A549 (cell line): ENCODE results near the gene DPF1. TPM values are rescaled to one million over a fixed set of nuclear protein-coding genes. Genes with fewer than 3 reads are reported as not detected.

Experiments
- ATAC-seq, 2 experiments: fragments of 200-7000 bp in 1 of 2; fragments of >200 bp in 1 of 2; cut with Nextera tagmentation in 1 of 2; cut with Tn5 transposase in 1 of 2; 3 replicates each; pipeline versions ENCODE4 v1.8.0 to v1.9.1; 2018 to 2020; ENCODE audit warnings: mild to moderate bottlenecking in 1 of 2, moderate library complexity in 1 of 2
- CTCF ChIA-PET: fragments of 300-600 bp; sonication (Branson Sonifier 250); formaldehyde crosslinking; extraction: SDS; loops from one replicate; lab custom pipeline; 2021; ENCODE audit warnings: antibody characterized with exemption, inconsistent platforms; lab: Yijun Ruan, JAX
- POLR2A ChIA-PET: fragments of 350-600 bp; formaldehyde crosslinking; extraction: SDS; loops from one replicate; lab custom pipeline; 2021; ENCODE audit warnings: antibody characterized with exemption, inconsistent platforms; lab: Yijun Ruan, JAX
- DNase-seq, 2 experiments: peaks; one replicate each; pipeline versions ENCODE4 v3.0.0 to v3.0.0-alpha.2; 2011 to 2016; ENCODE audit warnings: low read depth in 1 of 2, low spot score in 1 of 2
- FAIRE-seq: peaks from 2 replicates; lab custom pipeline; 2011; peaks lifted over from hg19 to GRCh38; lab: Jason Lieb, UNC
- H3K27ac ChIP-seq, 2 experiments: fragments of >200 bp; sonication (Bioruptor Twin); formaldehyde crosslinking; 3 replicates each; pipeline ENCODE4 v1.5.1; 2016 to 2017
- H3K4me1 ChIP-seq: fragments of >200 bp; sonication (Bioruptor Twin); formaldehyde crosslinking; 3 replicates; pipeline ENCODE4 v1.6.1; 2016
- H3K4me2 ChIP-seq: fragments of >200 bp; sonication (Bioruptor Twin); formaldehyde crosslinking; 3 replicates; pipeline ENCODE4 v1.6.1; 2016
- H3K4me3 ChIP-seq: fragments of >200 bp; sonication (Bioruptor Twin); formaldehyde crosslinking; 3 replicates; pipeline ENCODE4 v1.5.1; 2016
- H3K9me3 ChIP-seq: fragments of >200 bp; sonication (Bioruptor Twin); formaldehyde crosslinking; 3 replicates; pipeline ENCODE4 v1.6.1; 2016
- JUNB ChIP-seq: fragments of >200 bp; sonication (Bioruptor Twin); formaldehyde crosslinking; IDR thresholded peaks from 2 replicates; pipeline ENCODE4 v1.6.1; 2016
- POLR2AphosphoS2 ChIP-seq: conservative IDR thresholded peaks from 2 replicates; pipeline ENCODE4 v1.6.1; 2012; ENCODE audit warnings: low read length, improper control_type of control experiment, inconsistent platforms
- WGBS: methylation state at CpG from one replicate; pipeline ENCODE4 v1.1.6; 2017; ENCODE audit errors: missing lambda C conversion rate; 5-methylcytosine and 5-hydroxymethylcytosine counted together
- polyA plus RNA-seq, 4 experiments: library from polyadenylated mRNA; depleted of rRNA in 3 of 4; stranded (reverse); fragments of >200 nt; fragmentation: RNase III in 1 of 4; extraction: RNeasy Plus Mini Kit Qiagen cat#74134 plus additional on column Dnase treatment in 1 of 4; gene quantifications; 2 replicates in 3 of 4; 3 replicates in 1 of 4; pipeline ENCODE4 v1.2.3, GENCODE V29; 2011 to 2017
- small RNA-seq, 6 experiments: library from RNA; depleted of rRNA; stranded (forward); fragments of <200 nt; gene quantifications; one replicate each; pipeline ENCODE3, GENCODE V24; 2012

The DPF1 gene
- polyA plus RNA-seq, 2 of the 4 experiments (the other 2 are of a cell fraction), result 2.1 to 6.8 TPM

- POLR2A ChIA-PET, result no interaction called here
- Histone ChIP-seq H3K4me1 (no peaks in the 10 kb centered on the region), H3K4me3 (no peak overlapping the region), H3K4me2 (no peak overlapping the region), H3K9me3 (peaks cover 27% of the 10 kb centered on the region), H3K27ac (no peak overlapping the region)
- CTCF ChIA-PET, result interaction anchor here (0.6 to 2.7 kb wide), 6 partner anchors 18 to 264 kb away, joined by 3 to 12 read pairs (median 4); partner anchors contain the start of gene GGN
- TF ChIP-seq POLR2AphosphoS2 (0 out of 2 replicates have a peak, but pooled peaks have one; percentile 12), JUNB (no peak)
- 88% methylated on average over 5 of the region's 5 CpGs for WGBS
- peak; percentile 43 for FAIRE-seq
- ATAC-seq, result no peak
- no peak for DNase-seq
Measured at GRCh38 chr19:38162094-38162493, 61.9 kb downstream of the DPF1 start.

Small RNAs within 50 kb of the gene (small RNA-seq; reads per million reads assigned to genes)
- gene RN7SL663P, result 0 reads per million in 6 experiments

Other genes starting within 250 kb of the DPF1 start
- 14.6 and 30.5 TPM in 2 replicates for gene PPP1R14A, start 32.2 kb upstream of the DPF1 start, polyA plus RNA-seq (2011; rRNA removed)
- 88.6 to 99.6 TPM (median 99.5 TPM) in 3 replicates for gene PPP1R14A, start 32.2 kb upstream of the DPF1 start, polyA plus RNA-seq (2017; fragmentation: RNase III; extraction: RNeasy Plus Mini Kit Qiagen cat#74134 plus additional on column Dnase treatment)
- 343 and 425 TPM in 2 replicates for gene SPINT2, start 40.4 kb upstream of the DPF1 start, polyA plus RNA-seq (2011; rRNA removed)
- 244 to 296 TPM (median 291 TPM) in 3 replicates for gene SPINT2, start 40.4 kb upstream of the DPF1 start, polyA plus RNA-seq (2017; fragmentation: RNase III; extraction: RNeasy Plus Mini Kit Qiagen cat#74134 plus additional on column Dnase treatment)
- 197 and 302 TPM in 2 replicates for gene C19orf33, start 80.0 kb upstream of the DPF1 start, polyA plus RNA-seq (2011; rRNA removed)
- gene C19orf33, start 80.0 kb upstream of the DPF1 start, polyA plus RNA-seq (2017; fragmentation: RNase III; extraction: RNeasy Plus Mini Kit Qiagen cat#74134 plus additional on column Dnase treatment), result 487 to 531 TPM (median 489 TPM) in 3 replicates
- 75.5 and 88.1 TPM in 2 replicates for gene YIF1B, start 91.7 kb upstream of the DPF1 start, polyA plus RNA-seq (2011; rRNA removed)
- 87.5 to 104 TPM (median 100 TPM) in 3 replicates for gene YIF1B, start 91.7 kb upstream of the DPF1 start, polyA plus RNA-seq (2017; fragmentation: RNase III; extraction: RNeasy Plus Mini Kit Qiagen cat#74134 plus additional on column Dnase treatment)
- gene KCNK6, start 95.6 kb upstream of the DPF1 start, polyA plus RNA-seq (2011; rRNA removed), result 2.8 and 3.8 TPM in 2 replicates
- 2.4 to 2.8 TPM (median 2.4 TPM) in 3 replicates for gene KCNK6, start 95.6 kb upstream of the DPF1 start, polyA plus RNA-seq (2017; fragmentation: RNase III; extraction: RNeasy Plus Mini Kit Qiagen cat#74134 plus additional on column Dnase treatment)
- 1.4 and 1.7 TPM in 2 replicates for gene CATSPERG, start 111.6 kb upstream of the DPF1 start, polyA plus RNA-seq (2011; rRNA removed)
- gene CATSPERG, start 111.6 kb upstream of the DPF1 start, polyA plus RNA-seq (2017; fragmentation: RNase III; extraction: RNeasy Plus Mini Kit Qiagen cat#74134 plus additional on column Dnase treatment), result 0.62 to 1.4 TPM (median 0.80 TPM) in 3 replicates
- gene PSMD8, start 150.3 kb upstream of the DPF1 start, polyA plus RNA-seq (2011; rRNA removed), result 437 and 469 TPM in 2 replicates
- 456 to 462 TPM (median 458 TPM) in 3 replicates for gene PSMD8, start 150.3 kb upstream of the DPF1 start, polyA plus RNA-seq (2017; fragmentation: RNase III; extraction: RNeasy Plus Mini Kit Qiagen cat#74134 plus additional on column Dnase treatment)
- not detected in 2 replicates for gene GGN, start 163.8 kb upstream of the DPF1 start, polyA plus RNA-seq (2011; rRNA removed)
- gene GGN, start 163.8 kb upstream of the DPF1 start, polyA plus RNA-seq (2017; fragmentation: RNase III; extraction: RNeasy Plus Mini Kit Qiagen cat#74134 plus additional on column Dnase treatment), result 0.33 to 0.66 TPM (median 0.46 TPM) in 3 replicates
- 3.0 and 3.5 TPM in 2 replicates for gene SPRED3, start 164.5 kb upstream of the DPF1 start, polyA plus RNA-seq (2011; rRNA removed)
- 2.6 to 3.6 TPM (median 2.8 TPM) in 3 replicates for gene SPRED3, start 164.5 kb upstream of the DPF1 start, polyA plus RNA-seq (2017; fragmentation: RNase III; extraction: RNeasy Plus Mini Kit Qiagen cat#74134 plus additional on column Dnase treatment)
- gene FAM98C, start 178.9 kb upstream of the DPF1 start, polyA plus RNA-seq (2011; rRNA removed), result 12.8 and 13.8 TPM in 2 replicates
- 19.5 to 20.4 TPM (median 20.1 TPM) in 3 replicates for gene FAM98C, start 178.9 kb upstream of the DPF1 start, polyA plus RNA-seq (2017; fragmentation: RNase III; extraction: RNeasy Plus Mini Kit Qiagen cat#74134 plus additional on column Dnase treatment)
- 0.13 and 0.22 TPM in 2 replicates for gene RASGRP4, start 202.0 kb upstream of the DPF1 start, polyA plus RNA-seq (2011; rRNA removed)
- gene RASGRP4, start 202.0 kb upstream of the DPF1 start, polyA plus RNA-seq (2017; fragmentation: RNase III; extraction: RNeasy Plus Mini Kit Qiagen cat#74134 plus additional on column Dnase treatment), result 0.09 to 0.30 TPM (median 0.18 TPM) in 3 replicates
- 0.87 and 1.4 TPM in 2 replicates for gene RYR1, start 209.5 kb upstream of the DPF1 start, polyA plus RNA-seq (2011; rRNA removed)
- gene RYR1, start 209.5 kb upstream of the DPF1 start, polyA plus RNA-seq (2017; fragmentation: RNase III; extraction: RNeasy Plus Mini Kit Qiagen cat#74134 plus additional on column Dnase treatment), result 3.1 to 4.5 TPM (median 3.7 TPM) in 3 replicates